H9 (cell line): ENCODE measurements around the gene MIS18A. TPM values are rescaled to one million over a fixed set of nuclear protein-coding genes. Genes with fewer than 3 reads are reported as not detected.

ENCODE experiments used
- DNase-seq: peaks from one replicate; pipeline ENCODE4 v3.0.0-alpha.2; 2017
- H2AFZ ChIP-seq: one replicate; pipeline ENCODE4 v1.6.1; 2013; ENCODE audit warnings: mild to moderate bottlenecking, low read length, control low read depth, moderate library complexity
- H2AK5ac ChIP-seq: 2 replicates; pipeline ENCODE4 v1.6.1; 2013; ENCODE audit warnings: low read length, control low read depth, mixed read lengths; ENCODE audit not compliant: insufficient read length
- H2BK120ac ChIP-seq: one replicate; pipeline ENCODE4 v1.6.1; 2013; ENCODE audit warnings: low read depth, mild to moderate bottlenecking, low read length, control low read depth, inconsistent platforms; ENCODE audit not compliant: poor library complexity, severe bottlenecking
- H2BK12ac ChIP-seq: 2 replicates; pipeline ENCODE4 v1.6.1; 2013; ENCODE audit warnings: low read length, control low read depth, mixed read lengths, low read depth; ENCODE audit not compliant: insufficient read length
- H2BK15ac ChIP-seq: 2 replicates; pipeline ENCODE4 v1.6.1; 2013; ENCODE audit warnings: low read depth, low read length, control low read depth
- H2BK20ac ChIP-seq: one replicate; pipeline ENCODE4 v1.6.1; 2013; ENCODE audit warnings: low read depth, mild to moderate bottlenecking, low read length, control low read depth, inconsistent platforms; ENCODE audit not compliant: poor library complexity, severe bottlenecking
- H2BK5ac ChIP-seq: 2 replicates; pipeline ENCODE4 v1.6.1; 2013; ENCODE audit warnings: low read length, control low read depth, mixed read lengths; ENCODE audit not compliant: insufficient read length
- H3K14ac ChIP-seq: 2 replicates; pipeline ENCODE4 v1.6.1; 2013; ENCODE audit warnings: low read length, control low read depth; ENCODE audit not compliant: insufficient read depth
- H3K18ac ChIP-seq: 2 replicates; pipeline ENCODE4 v1.6.1; 2013; ENCODE audit warnings: low read depth, mild to moderate bottlenecking, mixed read lengths, low read length, control low read depth; ENCODE audit not compliant: insufficient read length
- H3K23ac ChIP-seq: 2 replicates; pipeline ENCODE4 v1.6.1; 2013; ENCODE audit warnings: low read length, control low read depth, mixed read lengths, low read depth; ENCODE audit not compliant: insufficient read length
- H3K23me2 ChIP-seq: 2 replicates; pipeline ENCODE4 v1.6.1; 2013; ENCODE audit warnings: low read depth, mild to moderate bottlenecking, mixed read lengths, low read length, control low read depth; ENCODE audit not compliant: insufficient read length, poor library complexity, severe bottlenecking
- H3K27ac ChIP-seq: 2 replicates; pipeline ENCODE4 v1.5.1; 2013; ENCODE audit warnings: low read length, control low read depth, mixed read lengths, low read depth; ENCODE audit not compliant: insufficient read length
- H3K27me3 ChIP-seq: 2 replicates; pipeline ENCODE4 v1.6.1; 2013; ENCODE audit warnings: low read length, control low read depth, inconsistent platforms; ENCODE audit not compliant: insufficient read depth
- H3K4ac ChIP-seq: 2 replicates; pipeline ENCODE4 v1.6.1; 2013; ENCODE audit warnings: low read depth, mild to moderate bottlenecking, control low read depth, inconsistent platforms, low read length, moderate library complexity
- H3K4me1 ChIP-seq: 2 replicates; pipeline ENCODE4 v1.6.1; 2013; ENCODE audit warnings: low read length, control low read depth, inconsistent platforms; ENCODE audit not compliant: insufficient read depth
- H3K4me2 ChIP-seq: 2 replicates; pipeline ENCODE4 v1.6.1; 2013; ENCODE audit warnings: low read length, control low read depth, mixed read lengths; ENCODE audit not compliant: insufficient read length, insufficient read depth
- H3K56ac ChIP-seq: 2 replicates; pipeline ENCODE4 v1.6.1; 2013; ENCODE audit warnings: low read depth, mild to moderate bottlenecking, mixed read lengths, low read length, control low read depth; ENCODE audit not compliant: insufficient read length
- H3K79me1 ChIP-seq: 2 replicates; pipeline ENCODE4 v1.6.1; 2013; ENCODE audit warnings: low read depth, mild to moderate bottlenecking, moderate library complexity, low read length, control low read depth, inconsistent platforms; ENCODE audit not compliant: insufficient read depth, poor library complexity, severe bottlenecking
- H3K79me2 ChIP-seq: 2 replicates; pipeline ENCODE4 v1.6.1; 2013; ENCODE audit warnings: low read length, control low read depth, inconsistent platforms; ENCODE audit not compliant: insufficient read depth
- H3K9ac ChIP-seq: 2 replicates; pipeline ENCODE4 v1.6.1; 2013; ENCODE audit warnings: low read length, control low read depth, mixed read lengths; ENCODE audit not compliant: insufficient read length; ENCODE audit errors: extremely low read depth
- H3K9me3 ChIP-seq: one replicate; pipeline ENCODE4 v1.6.1; 2013; ENCODE audit warnings: low read depth, low read length, inconsistent platforms; ENCODE audit not compliant: control insufficient read depth
- H3T11ph ChIP-seq: one replicate; pipeline ENCODE4 v1.6.1; 2013; ENCODE audit warnings: mild to moderate bottlenecking, low read length, control low read depth, inconsistent platforms
- H4K20me1 ChIP-seq: one replicate; pipeline ENCODE4 v1.6.1; 2013; ENCODE audit not compliant: control insufficient read depth, insufficient read length, insufficient read depth
- H4K5ac ChIP-seq: 2 replicates; pipeline ENCODE4 v1.6.1; 2013; ENCODE audit warnings: low read depth, mild to moderate bottlenecking, mixed read lengths, low read length, control low read depth; ENCODE audit not compliant: insufficient read length
- H4K8ac ChIP-seq: replicated peaks from 2 replicates; pipeline ENCODE4 v1.6.1; 2013; ENCODE audit warnings: low read length, control low read depth, mixed read lengths, low read depth; ENCODE audit not compliant: insufficient read length
- H4K91ac ChIP-seq: 2 replicates; pipeline ENCODE4 v1.6.1; 2013; ENCODE audit warnings: low read depth, mild to moderate bottlenecking, moderate library complexity, mixed read lengths, low read length, control low read depth; ENCODE audit not compliant: insufficient read length
- H3K27ac Mint-ChIP-seq, 3 experiments: 2 replicates in 2 of 3; 3 replicates in 1 of 3; pipeline ENCODE4 v1.8.0; 2020 to 2021; ENCODE audit warnings: mixed read lengths in 3 of 3, mild to moderate bottlenecking in 1 of 3, moderate library complexity in 1 of 3
- H3K27me3 Mint-ChIP-seq: 2 replicates; pipeline ENCODE4 v1.8.0; 2021; ENCODE audit warnings: low read depth, mild to moderate bottlenecking, moderate library complexity, mixed read lengths
- H3K36me3 Mint-ChIP-seq, 3 experiments: 2 replicates in 2 of 3; 3 replicates in 1 of 3; pipeline ENCODE4 v1.8.0; 2020 to 2021; ENCODE audit warnings: low read depth in 3 of 3, mixed read lengths in 3 of 3; ENCODE audit not compliant: insufficient read depth in 1 of 3
- H3K4me1 Mint-ChIP-seq, 2 experiments: 2 replicates each; pipeline ENCODE4 v1.8.0; 2020; ENCODE audit warnings: mixed read lengths in 2 of 2
- H3K4me3 Mint-ChIP-seq, 2 experiments: 2 replicates in 1 of 2; 3 replicates in 1 of 2; pipeline ENCODE4 v1.8.0; 2020 to 2021; ENCODE audit warnings: mild to moderate bottlenecking in 2 of 2, mixed read lengths in 2 of 2, moderate library complexity in 1 of 2
- H3K9me3 Mint-ChIP-seq, 2 experiments: 2 replicates in 1 of 2; 3 replicates in 1 of 2; pipeline ENCODE4 v1.8.0; 2020; ENCODE audit warnings: mild to moderate bottlenecking in 2 of 2, mixed read lengths in 2 of 2, moderate library complexity in 1 of 2
- CTCF ChIP-seq: fragments of 200-600 bp; sonication (generic); conservative IDR thresholded peaks from 3 replicates; pipeline ENCODE4 v1.8.0; 2021; ENCODE audit warnings: antibody characterized with exemption, mild to moderate bottlenecking
- WGBS: extraction: QIAGEN DNeasy Blood & Tissue Kit; methylation state at CpG from one replicate; pipeline ENCODE4 v1.1.7; 2013; ENCODE audit warnings: missing lambda C conversion rate, low lambda C conversion rate, mixed read lengths; ENCODE audit not compliant: insufficient read length; ENCODE audit errors: extremely low coverage; 5-methylcytosine and 5-hydroxymethylcytosine counted together
- total RNA-seq: library from RNA; stranded (reverse); gene quantifications from 2 replicates; pipeline ENCODE4 v1.2.1, GENCODE V29; 2021

The MIS18A gene
- total RNA-seq, 1 experiment from 2014 or later: 56.5 TPM

GRCh38 chr21:32308696-32309095, 29.8 kb upstream of the MIS18A start:
- Histone ChIP-seq H3K9ac (no peak overlapping the region), H2BK20ac (no peak overlapping the region), H3K14ac (no peak overlapping the region), H2AK5ac (no peak overlapping the region), H3K9me3 (no peaks in the 10 kb centered on the region), H3K23ac (no peak overlapping the region), H4K8ac (no peak overlapping the region), H2AFZ (no peak overlapping the region), H4K91ac (no peak overlapping the region), H2BK5ac (no peak overlapping the region), H3K27ac (no peak overlapping the region), H4K20me1 (no peaks in the 10 kb centered on the region), H3K79me2 (no peaks in the 10 kb centered on the region), H3K27me3 (no peaks in the 10 kb centered on the region), H2BK15ac (no peak overlapping the region), H3K4me1 (no peaks in the 10 kb centered on the region), H2BK12ac (no peak overlapping the region), H2BK120ac (no peak overlapping the region), H3K4ac (no peak overlapping the region), H3K79me1 (no peaks in the 10 kb centered on the region), H3T11ph (no peak overlapping the region), H3K56ac (no peak overlapping the region), H4K5ac (no peak overlapping the region), H3K4me2 (no peak overlapping the region), H3K18ac (no peak overlapping the region), H3K23me2 (no peaks in the 10 kb centered on the region)
- no peaks in the 10 kb centered on the region for H3K27me3 Mint-ChIP-seq
- no peak for DNase-seq
- no peaks in the 10 kb centered on the region for H3K9me3 Mint-ChIP-seq
- peaks cover 11 to 14% of the 10 kb centered on the region in 2 experiments for H3K4me1 Mint-ChIP-seq
- TF ChIP-seq CTCF: no peak
- H3K27ac Mint-ChIP-seq: 0 out of 7 replicates have a peak overlapping the region, but pooled peaks of 1 of the 3 experiments have one; percentile 28
- H3K36me3 Mint-ChIP-seq: peaks cover 6 to 36% (median 8%) of the 10 kb centered on the region in 3 experiments; a peak in 5 of 7 replicates
- H3K4me3 Mint-ChIP-seq: peak overlapping the region in 1 of 2 experiments; percentile 50; a peak in 1 of 5 replicates
- no CpG with 5 or more reads among the region's 10 CpGs for WGBS
